ENCODE results near the gene OR10V1. TPM values are rescaled to one million over a fixed set of nuclear protein-coding genes. Genes with fewer than 3 reads are reported as not detected.
A peak's percentile ranks its signal among the peaks of the same experiment; 100 is the strongest.
"Not testable (repeated sequence)": the region's sequence is repeated elsewhere in the genome, so short reads cannot be mapped to it uniquely, and the experiment has no call there.

The OR10V1 gene
- total RNA-seq, 2 donors from 2014 or later = not detected

GRCh38 chr11:59719556-59719955 is 5.9 kb upstream of the OR10V1 start:
- intact Hi-C loops (cut with DNase I) = no loop called here

DNA sequence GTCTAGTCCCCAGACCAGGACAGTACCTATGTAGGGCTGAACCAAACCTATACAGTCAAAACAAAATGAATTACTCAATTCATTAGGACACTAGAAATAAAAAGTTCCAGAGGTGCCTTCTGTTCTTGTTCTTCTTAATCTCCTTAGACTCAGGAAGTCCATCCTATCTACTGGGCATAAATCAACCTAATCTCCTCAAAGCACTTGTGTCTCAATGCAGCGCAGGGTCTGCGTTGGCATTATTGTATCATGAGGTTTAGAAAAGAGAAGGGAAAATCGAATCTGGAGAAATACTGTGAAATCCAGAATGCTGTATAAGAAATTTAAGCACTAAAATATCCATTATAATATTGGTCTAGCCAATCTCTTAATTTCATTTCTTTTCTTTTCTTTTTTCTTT is 2.4 kb upstream of the OR10V1 start:
- no peak for DNase-seq (ENCODE audit: low spot score)

More at GRCh38 chr11:59719556-59719955, 5.9 kb upstream of the OR10V1 start:
- no peak for DNase-seq (ENCODE audit: low spot score)

DNA sequence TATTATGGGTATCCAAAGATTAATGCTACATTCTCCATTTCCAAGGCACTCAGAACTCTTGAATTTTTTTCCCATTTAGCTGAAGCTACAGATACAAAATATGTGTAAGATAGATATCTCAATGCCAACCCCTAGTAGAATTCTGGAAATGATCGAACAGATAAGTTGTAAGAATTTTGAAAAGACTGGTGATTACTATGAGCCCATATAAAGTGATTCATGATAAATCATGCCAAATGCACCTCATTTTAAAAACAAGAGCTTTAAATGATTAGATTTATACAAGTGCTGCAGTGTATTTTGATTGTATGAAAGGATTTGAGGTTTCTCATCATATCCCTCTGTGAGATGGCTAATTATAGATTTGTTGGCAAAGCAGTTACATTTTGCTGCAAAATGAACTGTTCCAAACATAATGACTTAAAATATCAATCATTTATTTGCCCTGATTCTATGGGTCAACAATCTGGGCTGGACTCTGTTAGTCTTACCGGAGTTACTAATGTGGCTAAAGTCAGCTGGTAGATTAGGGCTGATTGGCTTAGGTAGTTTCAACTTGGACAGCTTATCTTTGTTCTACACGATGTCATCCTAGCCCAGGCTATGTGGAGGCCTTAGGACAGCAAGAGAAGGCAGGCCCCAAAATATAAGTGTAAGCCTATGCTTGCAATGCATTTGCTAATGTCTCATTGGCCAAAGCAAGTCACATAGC is 3.4 kb downstream of the OR10V1 start:
- intact Hi-C loops (cut with DNase I) = no loop called here
- DNase-seq (ENCODE audit: low spot score) = no peak

More for the DNA sequence above, 2.4 kb upstream of the OR10V1 start:
- intact Hi-C loops (cut with DNase I) = no loop called here

DNA sequence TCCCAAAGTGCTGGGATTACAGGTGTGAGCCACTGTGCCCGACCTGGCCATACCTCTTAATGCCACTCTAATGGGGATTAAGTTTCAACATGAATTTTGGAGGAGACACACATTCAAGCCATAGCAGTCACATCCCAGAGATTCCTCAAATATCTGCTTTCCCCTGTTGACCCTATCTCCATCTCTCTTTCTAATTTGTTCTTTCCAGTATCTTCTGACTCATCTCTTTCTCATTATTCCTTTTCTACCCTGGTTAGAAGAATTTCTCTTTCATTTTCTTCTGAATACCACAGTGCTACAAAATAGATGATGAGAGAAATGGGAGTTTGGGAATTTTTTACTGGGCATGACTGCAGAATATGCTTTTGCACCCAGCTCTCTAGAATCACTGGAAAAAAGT is 5.1 kb downstream of the OR10V1 start:
- intact Hi-C loops (cut with DNase I) = no loop called here
- DNase-seq (ENCODE audit: low spot score) = no peak

GRCh38 chr11:59707371-59707770 is 6.3 kb downstream of the OR10V1 start:
- intact Hi-C loops (cut with DNase I) = no loop called here
- DNase-seq (ENCODE audit: low spot score) = no peak

- no peak for DNase-seq (ENCODE audit: low spot score)
- intact Hi-C loops (cut with DNase I) = no loop called here
These were observed 6.9 kb downstream of the OR10V1 start for GRCh38 chr11:59706518-59707285.

DNA sequence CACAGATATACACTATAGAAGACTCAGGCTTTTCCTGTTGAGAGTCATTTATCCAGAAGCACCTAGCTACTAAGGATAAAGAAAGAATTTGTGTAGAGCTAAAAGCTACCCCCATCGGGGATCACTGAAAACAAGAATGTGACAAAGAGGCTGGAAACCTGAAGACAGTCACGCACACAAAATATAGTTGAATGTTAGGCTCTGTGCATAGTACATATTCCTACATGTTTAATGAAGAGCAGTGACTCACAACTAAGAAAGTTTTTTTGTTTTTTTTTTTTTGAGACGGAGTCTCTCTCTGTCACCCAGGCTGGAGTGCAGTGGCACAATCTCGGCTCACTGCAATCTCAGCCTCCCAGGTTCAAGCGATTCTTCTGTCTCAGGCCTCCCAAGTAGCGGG is 8.4 kb downstream of the OR10V1 start:
- intact Hi-C loops (cut with DNase I) = loop anchor here in 1 of 2 donors (2.0 kb wide), 1 partner anchor 40 kb away; no protein-coding TSS in a partner anchor
- DNase-seq (ENCODE audit: low spot score) = no peak

DNA sequence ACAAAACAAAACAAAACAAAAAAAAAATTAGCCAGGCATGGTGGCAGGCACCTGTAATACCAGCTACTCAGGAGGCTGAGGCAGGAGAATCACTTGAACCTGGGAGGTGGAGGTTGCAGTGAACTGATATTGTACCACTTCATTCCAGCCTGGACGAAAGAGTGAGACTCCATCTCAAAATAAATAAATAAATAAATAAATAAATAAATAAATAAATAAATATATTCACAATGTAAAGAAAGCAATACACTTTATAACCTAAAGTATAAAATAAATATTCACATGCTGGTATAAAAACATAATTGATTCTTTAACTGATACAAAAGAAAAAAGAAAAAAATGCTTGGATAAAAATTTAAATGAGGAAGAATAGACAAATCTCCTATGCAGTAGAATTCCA is 10.1 kb downstream of the OR10V1 start:
- intact Hi-C loops (cut with DNase I); DNase-seq (ENCODE audit: low spot score): not testable (repeated sequence)

DNA sequence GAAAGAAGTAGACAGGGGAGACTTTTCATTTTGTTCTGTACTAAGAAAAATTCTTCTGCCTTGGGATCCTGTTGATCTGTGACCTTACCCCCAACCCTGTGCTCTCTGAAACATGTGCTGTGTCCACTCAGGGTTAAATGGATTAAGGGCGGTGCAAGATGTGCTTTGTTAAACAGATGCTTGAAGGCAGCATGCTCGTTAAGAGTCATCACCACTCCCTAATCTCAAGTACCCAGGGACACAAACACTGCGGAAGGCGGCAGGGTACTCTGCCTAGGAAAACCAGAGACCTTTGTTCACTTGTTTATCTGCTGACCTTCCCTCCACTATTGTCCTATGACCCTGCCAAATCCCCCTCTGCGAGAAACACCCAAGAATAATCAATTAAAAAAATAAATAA is 13.5 kb downstream of the OR10V1 start:
- DNase-seq (ENCODE audit: low spot score); intact Hi-C loops (cut with DNase I): not testable (repeated sequence)

GRCh38 chr11:59698506-59698905 is 15.1 kb downstream of the OR10V1 start:
- intact Hi-C loops (cut with DNase I) = no loop called here
- no peak for DNase-seq (ENCODE audit: low spot score)

DNA sequence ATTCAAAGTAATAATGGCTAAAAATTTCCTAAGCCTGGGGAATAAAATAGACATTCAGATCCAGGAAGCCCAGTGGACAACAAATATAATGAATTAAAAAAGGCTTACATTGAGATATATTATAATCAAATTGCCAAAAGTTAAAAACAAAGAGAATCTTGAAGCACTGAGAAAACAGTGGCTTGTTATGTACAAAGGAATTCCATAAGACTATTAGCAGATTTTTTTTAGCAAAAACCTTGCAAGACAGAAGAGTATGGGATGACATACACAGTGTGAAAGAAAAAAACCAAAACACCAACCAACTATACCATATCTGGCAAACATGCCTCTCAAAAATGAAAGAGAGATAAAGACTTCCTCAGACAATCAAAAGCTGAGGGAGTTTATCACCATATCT is 20.7 kb downstream of the OR10V1 start:
- no peak for DNase-seq (ENCODE audit: low spot score)
- intact Hi-C loops (cut with DNase I) = no loop called here

GRCh38 chr11:59691156-59691555 is 22.5 kb downstream of the OR10V1 start:
- DNase-seq (ENCODE audit: low spot score) = no peak
- intact Hi-C loops (cut with DNase I) = no loop called here

- intact Hi-C loops (cut with DNase I) = loop anchor here in 1 of 2 donors (10.0 kb wide), 1 partner anchor 154 kb away; no protein-coding TSS in a partner anchor
- DNase-seq (ENCODE audit: low spot score) = no peak
These were observed 24.6 kb downstream of the OR10V1 start for GRCh38 chr11:59689015-59689414.

DNA sequence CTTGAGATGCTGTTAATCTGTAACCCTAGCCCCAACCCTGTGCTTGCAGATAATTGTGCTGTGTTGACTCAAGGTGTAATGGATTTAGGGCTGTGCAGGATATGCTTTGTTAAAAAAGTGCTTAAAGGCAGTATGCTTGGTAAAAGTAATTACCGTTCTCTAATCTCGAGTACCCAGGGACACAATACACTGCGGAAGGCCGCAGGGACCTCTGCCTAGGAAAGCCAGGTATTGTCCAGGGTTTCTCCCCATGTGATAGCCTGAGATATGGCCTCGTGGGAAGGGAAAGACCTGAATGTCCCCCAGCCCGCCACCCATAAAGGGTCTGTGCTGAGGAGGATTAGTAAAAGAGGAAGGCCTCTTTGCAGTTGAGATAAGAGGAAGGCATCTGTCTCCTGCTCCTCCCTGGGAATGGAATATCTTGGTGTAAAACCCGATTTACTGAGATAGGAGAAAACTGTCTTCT is 32.4 kb downstream of the OR10V1 start:
- intact Hi-C loops (cut with DNase I) = loop anchor here in 1 of 2 donors (10.0 kb wide), 1 partner anchor 146 kb away; no protein-coding TSS in a partner anchor
- not testable (repeated sequence) for DNase-seq (ENCODE audit: low spot score)

DNA sequence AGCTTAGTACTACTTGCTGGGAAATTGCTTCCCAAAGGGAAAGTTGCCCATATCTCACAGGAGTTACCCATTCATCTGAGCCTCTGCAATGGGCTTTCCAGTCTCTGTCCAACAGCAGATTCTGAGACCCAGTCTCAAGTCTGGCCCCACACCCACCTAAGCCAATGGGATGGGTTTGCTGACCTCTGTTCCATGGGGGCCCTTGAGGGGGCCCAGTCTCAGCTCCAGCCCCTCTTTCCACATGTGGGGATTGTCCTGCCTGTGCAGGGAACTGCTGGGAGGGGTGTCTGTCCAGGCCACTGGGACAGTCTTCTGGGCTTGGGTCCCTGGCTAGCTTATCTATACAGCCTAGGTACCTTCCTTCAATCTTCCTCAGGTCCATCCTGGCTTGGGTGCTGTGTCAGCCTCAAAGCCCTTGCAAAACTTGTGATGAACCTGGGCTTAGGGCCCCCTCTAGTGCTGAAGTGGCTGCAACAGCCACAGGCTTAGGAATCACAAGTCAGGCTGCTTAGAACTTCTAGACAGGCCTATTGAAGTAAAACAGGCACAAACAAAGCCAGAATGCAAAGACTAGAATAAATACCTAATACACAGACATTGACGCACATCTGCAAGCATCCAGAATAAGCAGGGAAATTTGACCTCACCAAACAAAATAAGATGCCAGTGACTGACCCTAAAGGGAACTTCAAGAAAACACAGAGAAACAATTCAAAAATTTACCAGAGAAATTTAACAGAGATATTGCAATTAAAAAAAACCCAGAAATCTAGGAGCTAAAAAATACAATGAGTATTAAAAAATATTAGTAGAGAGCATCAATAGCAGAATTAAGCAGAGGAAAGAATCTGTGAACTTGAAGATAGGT is 33.1 kb downstream of the OR10V1 start:
- intact Hi-C loops (cut with DNase I) = loop anchor here in 1 of 2 donors (10.0 kb wide), 1 partner anchor 146 kb away; no protein-coding TSS in a partner anchor
- peak; percentile 82 for DNase-seq (ENCODE audit: low spot score)

DNA sequence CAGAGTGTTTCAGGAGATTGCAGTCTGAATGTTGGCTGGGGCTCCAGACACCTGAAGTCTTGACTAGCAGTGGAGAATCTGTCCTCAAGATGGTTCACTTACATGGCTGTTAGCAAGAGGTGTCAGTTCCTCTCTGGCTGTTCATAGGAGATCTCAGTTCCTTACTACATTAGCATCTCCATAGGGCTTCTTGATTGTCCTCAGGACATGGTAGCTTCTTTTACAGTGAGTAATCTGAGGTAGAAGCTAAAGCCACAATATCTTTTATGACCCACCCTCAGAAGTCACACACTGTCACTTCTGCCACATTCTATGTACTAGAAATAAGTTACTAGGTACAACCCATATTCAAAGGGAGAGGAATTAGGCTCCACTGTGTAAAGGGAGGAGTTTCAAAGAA is 34.3 kb downstream of the OR10V1 start:
- no peak for DNase-seq (ENCODE audit: low spot score)
- intact Hi-C loops (cut with DNase I) = no loop called here

DNA sequence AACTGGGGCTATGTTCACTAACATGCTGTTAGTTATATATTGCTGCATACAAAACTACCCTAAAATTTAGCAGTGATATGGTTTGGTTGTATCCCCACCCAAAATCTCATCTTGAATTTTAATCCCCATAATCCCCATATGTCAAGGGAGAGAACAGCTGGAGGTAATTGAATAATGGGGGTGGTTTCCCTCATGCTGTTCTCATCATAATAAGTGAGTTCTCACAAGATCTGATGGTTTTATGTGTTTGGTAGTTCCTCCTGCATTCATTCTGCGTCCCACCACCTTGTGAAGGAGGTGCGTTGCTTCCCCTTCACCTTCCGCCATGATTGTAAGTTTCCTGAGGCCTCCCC is 34.9 kb downstream of the OR10V1 start:
- intact Hi-C loops (cut with DNase I) = no loop called here
- no peak for DNase-seq (ENCODE audit: low spot score)

GRCh38 chr11:59678118-59678812 is 35.4 kb downstream of the OR10V1 start:
- intact Hi-C loops (cut with DNase I) = no loop called here
- no peak for DNase-seq (ENCODE audit: low spot score)

DNA sequence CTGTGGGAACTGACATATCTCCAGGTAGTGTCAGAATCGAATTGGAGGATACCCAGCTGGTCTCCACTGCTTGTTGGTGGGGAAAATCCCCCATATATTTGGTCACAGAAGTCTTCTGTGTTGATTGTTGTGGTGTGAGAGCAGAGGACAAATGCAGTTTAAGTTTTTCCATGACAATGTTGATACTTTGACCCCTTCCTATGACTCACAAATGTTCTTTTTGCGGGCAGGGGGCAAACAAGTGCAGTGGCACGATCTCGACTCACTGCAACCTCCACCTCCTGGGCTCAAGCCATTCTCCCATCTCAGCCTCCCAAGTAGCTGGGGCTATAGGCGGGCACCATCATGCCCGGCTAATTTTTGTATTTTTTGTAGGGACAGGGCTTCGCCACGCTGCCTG is 37.4 kb downstream of the OR10V1 start:
- intact Hi-C loops (cut with DNase I) = no loop called here

More for the DNA sequence above, 37.4 kb downstream of the OR10V1 start:
- no peak for DNase-seq (ENCODE audit: low spot score)
